ENCODE measurements around the gene XCR1. TPM values are rescaled to one million over a fixed set of nuclear protein-coding genes. Genes with fewer than 3 reads are reported as not detected.

XCR1 gene
- total and polyA plus RNA-seq, 2 of the 8 experiments (the other 6 are each of a cell fraction or from before 2014, with no cell fraction given), result 0.53 TPM; not detected in 1

GRCh38 chr3:45979378-45979777 is 47.9 kb downstream of the XCR1 start (continued):
- no peak for TF ChIP-seq BCL11A (IDR thresholded peaks at IDR 0.05; ENCODE audit: low read depth in 2 of 2, low read length in 2 of 2)
- TF ChIP-seq EZH2 (IDR thresholded peaks at IDR 0.05; ENCODE audit: low read depth, low read length, severe bottlenecking), result no peak
- no peak for TF ChIP-seq SP1 (IDR thresholded peaks at IDR 0.05; ENCODE audit: low read depth, low read length)
- TF ChIP-seq CBX5 (IDR thresholded peaks at IDR 0.05; ENCODE audit: low read depth, low read length), result no peak

Data from H1 (cell line).